ENCODE data around the gene DPH2.

- TF ChIP-seq TSHZ2 (CRISPR knock-in tag; IDR thresholded peaks at IDR 0.05) = no peak
- TF ChIP-seq ZNF70 (CRISPR knock-in tag; IDR thresholded peaks at IDR 0.05) = no peak
- no peak for TF ChIP-seq POU6F1 (CRISPR knock-in tag; IDR thresholded peaks at IDR 0.05; ENCODE audit: borderline replicate concordance, low read depth)
- no peak for TF ChIP-seq PPARA (CRISPR knock-in tag; IDR thresholded peaks at IDR 0.05; ENCODE audit: borderline replicate concordance)
- TF ChIP-seq RARB (CRISPR knock-in tag; IDR thresholded peaks at IDR 0.05) = no peak
- TF ChIP-seq ZFP30 (CRISPR knock-in tag; IDR thresholded peaks at IDR 0.05) = no peak
- TF ChIP-seq TOX (CRISPR knock-in tag; IDR thresholded peaks at IDR 0.05; ENCODE audit: borderline replicate concordance) = no peak
These were observed 45.3 kb upstream of the DPH2 start for GRCh38 chr1:43924516-43924915.
